AG04450 (cell line): Measurements from ENCODE around the gene UBE3D. TPM values are rescaled to one million over a fixed set of nuclear protein-coding genes. Genes with fewer than 3 reads are reported as not detected.

Experiments used
- CTCF ChIA-PET: fragments of 300-600, 350-600 bp; formaldehyde crosslinking; extraction: SDS; loops from one replicate; lab custom pipeline; 2022; ENCODE audit warnings: antibody characterized with exemption, inconsistent platforms; lab: Charles Lee
- POLR2A ChIA-PET: fragments of 350-600 bp; formaldehyde crosslinking; extraction: SDS; loops from one replicate; lab custom pipeline; 2021; ENCODE audit warnings: antibody characterized with exemption, inconsistent platforms; lab: Yijun Ruan, JAX
- DNase-seq: peaks from one replicate; pipeline ENCODE4 v3.0.0-alpha.2; 2011; ENCODE audit warnings: low read depth, low spot score
- H3K27ac ChIP-seq: one replicate; pipeline ENCODE4 v1.5.1; 2012; ENCODE audit warnings: low read depth, low read length, control low read depth
- H3K27me3 ChIP-seq: one replicate; pipeline ENCODE4 v1.6.0; 2012; ENCODE audit warnings: low read length; ENCODE audit not compliant: control insufficient read depth, insufficient read depth
- H3K4me3 ChIP-seq: 2 replicates; pipeline ENCODE4 v1.5.1; 2011; ENCODE audit warnings: mild to moderate bottlenecking, low read depth, low read length, control low read depth
- H3K9me3 ChIP-seq: 2 replicates; pipeline ENCODE4 v1.5.1; 2012; ENCODE audit warnings: low read length; ENCODE audit not compliant: control insufficient read depth, insufficient read depth
- CTCF ChIP-seq: IDR thresholded peaks from 2 replicates; pipeline ENCODE4 v1.5.1; 2011; ENCODE audit warnings: low read depth, low read length, control low read depth, inconsistent platforms
- polyA plus RNA-seq: library from polyadenylated mRNA; depleted of rRNA; stranded (reverse); fragments of >200 nt; gene quantifications from 2 replicates; pipeline ENCODE4 v1.2.3, GENCODE V29; 2011

Gene UBE3D
- polyA plus RNA-seq, 1 experiment, result 6.4 TPM

GRCh38 chr6:82891076-82891475, 174.6 kb downstream of the UBE3D start:
- H3K27me3 ChIP-seq, result no peaks in the 10 kb centered on the region
- no peak for DNase-seq

GRCh38 chr6:82890240-82890639, 175.4 kb downstream of the UBE3D start:
- POLR2A ChIA-PET, result no interaction called here
- no peaks in the 10 kb centered on the region for H3K9me3 ChIP-seq
- no peak overlapping the region for H3K27ac ChIP-seq
- no peak for TF ChIP-seq CTCF
- H3K27me3 ChIP-seq, result no peaks in the 10 kb centered on the region
- no peak overlapping the region for H3K4me3 ChIP-seq
- CTCF ChIA-PET, result no interaction called here
- no peak for DNase-seq

More at GRCh38 chr6:82891076-82891475, 174.6 kb downstream of the UBE3D start:
- TF ChIP-seq CTCF, result no peak
- ChIA-PET CTCF (interaction anchor here (0.6 to 1.2 kb wide), 2 partner anchors 14 to 176 kb away, joined by 3 read pairs; no protein-coding TSS in a partner anchor), POLR2A (no interaction called here)
- Histone ChIP-seq H3K9me3 (no peaks in the 10 kb centered on the region), H3K4me3 (no peak overlapping the region), H3K27ac (no peak overlapping the region)

GRCh38 chr6:82889143-82889542, 176.5 kb downstream of the UBE3D start:
- H3K27ac ChIP-seq, result no peak overlapping the region
- TF ChIP-seq CTCF, result no peak
- CTCF ChIA-PET, result interaction anchor here (0.6 kb wide), 1 partner anchor 615 kb away, joined by 3 read pairs; no protein-coding TSS in a partner anchor
- no peaks in the 10 kb centered on the region for H3K27me3 ChIP-seq
- DNase-seq, result no peak
- no peaks in the 10 kb centered on the region for H3K9me3 ChIP-seq
- no peak overlapping the region for H3K4me3 ChIP-seq
- POLR2A ChIA-PET, result no interaction called here

- H3K27me3 ChIP-seq, result no peaks in the 10 kb centered on the region
- no peak for TF ChIP-seq CTCF
- H3K4me3 ChIP-seq, result no peak overlapping the region
- DNase-seq, result no peak
- no peak overlapping the region for H3K27ac ChIP-seq
- ChIA-PET CTCF (no interaction called here), POLR2A (no interaction called here)
- H3K9me3 ChIP-seq, result no peaks in the 10 kb centered on the region
Observed at GRCh38 chr6:82882363-82883023, 183.1 kb downstream of the UBE3D start.

- DNase-seq, result no peak
- ChIA-PET POLR2A (no interaction called here), CTCF (no interaction called here)
- H3K27ac ChIP-seq, result no peak overlapping the region
- H3K27me3 ChIP-seq, result no peaks in the 10 kb centered on the region
- TF ChIP-seq CTCF, result no peak
- no peaks in the 10 kb centered on the region for H3K9me3 ChIP-seq
- no peak overlapping the region for H3K4me3 ChIP-seq
Observed at GRCh38 chr6:82881519-82881918, 184.1 kb downstream of the UBE3D start.
